Measurements from ENCODE around the gene RNF146.

Gene RNF146

GRCh38 chr6:127282184-127282583, 15.5 kb downstream of the RNF146 start:
- Histone ChIP-seq H3K4me3 (ENCODE audit: low read length, poor library complexity, severe bottlenecking) (no peak overlapping the region), H3F3A (ENCODE audit: low read depth) (no peaks in the 10 kb centered on the region), H2AFZ (ENCODE audit: low read length) (no peak overlapping the region), H3K9me3 (ENCODE audit: insufficient read depth, low read depth, low read length) (no peaks in the 10 kb centered on the region), H3K9ac (ENCODE audit: low read depth, low read length, poor library complexity, severe bottlenecking) (no peak overlapping the region), H3K4me1 (ENCODE audit: insufficient read depth, low read length, poor library complexity, severe bottlenecking) (no peaks in the 10 kb centered on the region), H3K4me2 (ENCODE audit: low read depth, low read length, poor library complexity, severe bottlenecking) (no peak overlapping the region), H3K27me3 (ENCODE audit: insufficient read depth, low read length, poor library complexity, severe bottlenecking) (no peaks in the 10 kb centered on the region), H3K79me2 (ENCODE audit: insufficient read depth, low read length) (peaks cover 6% of the 10 kb centered on the region; the same call in 1 of the 2 replicates), H4K20me1 (ENCODE audit: insufficient read depth, low read length, poor library complexity, severe bottlenecking) (peaks cover under 1% of the 10 kb centered on the region), H3K9me2 (replicated peaks; ENCODE audit: low read depth, low read length) (no peaks in the 10 kb centered on the region), H3K36me3 (ENCODE audit: insufficient read depth, low read length) (peaks cover 51% of the 10 kb centered on the region)
- TF ChIP-seq CTCF (conservative IDR thresholded peaks at IDR 0.05; ENCODE audit: low read length) (no peak), EZH2phosphoT487 (IDR thresholded peaks at IDR 0.05; ENCODE audit: borderline replicate concordance) (no peak)

GRCh38 chr6:127288705-127289104, 22.0 kb downstream of the RNF146 start:
- peaks cover 7% of the 10 kb centered on the region for H4K20me1 ChIP-seq (ENCODE audit: insufficient read depth, low read length, poor library complexity, severe bottlenecking)
- no peak overlapping the region for H3K9ac ChIP-seq (ENCODE audit: low read depth, low read length, poor library complexity, severe bottlenecking)
- no peaks in the 10 kb centered on the region for H3K9me2 ChIP-seq (replicated peaks; ENCODE audit: low read depth, low read length)
- no peaks in the 10 kb centered on the region for H3K79me2 ChIP-seq (ENCODE audit: insufficient read depth, low read length)
- no peaks in the 10 kb centered on the region for H3K27me3 ChIP-seq (ENCODE audit: insufficient read depth, low read length, poor library complexity, severe bottlenecking)
- H3K4me3 ChIP-seq (ENCODE audit: low read length, poor library complexity, severe bottlenecking), result no peak overlapping the region
- peaks cover 71% of the 10 kb centered on the region for H3K36me3 ChIP-seq (ENCODE audit: insufficient read depth, low read length)
- no peaks in the 10 kb centered on the region for H3K9me3 ChIP-seq (ENCODE audit: insufficient read depth, low read depth, low read length)
- no peak overlapping the region for H3K4me2 ChIP-seq (ENCODE audit: low read depth, low read length, poor library complexity, severe bottlenecking)
- no peak overlapping the region for H2AFZ ChIP-seq (ENCODE audit: low read length)
- no peaks in the 10 kb centered on the region for H3K4me1 ChIP-seq (ENCODE audit: insufficient read depth, low read length, poor library complexity, severe bottlenecking)
- TF ChIP-seq EZH2phosphoT487 (IDR thresholded peaks at IDR 0.05; ENCODE audit: borderline replicate concordance) (no peak), CTCF (conservative IDR thresholded peaks at IDR 0.05; ENCODE audit: low read length) (no peak)
- H3F3A ChIP-seq (ENCODE audit: low read depth), result no peaks in the 10 kb centered on the region

GRCh38 chr6:127289934-127290333, 23.3 kb downstream of the RNF146 start:
- Histone ChIP-seq H4K20me1 (ENCODE audit: insufficient read depth, low read length, poor library complexity, severe bottlenecking) (peaks cover 7% of the 10 kb centered on the region), H3K27me3 (ENCODE audit: insufficient read depth, low read length, poor library complexity, severe bottlenecking) (no peaks in the 10 kb centered on the region)
- TF ChIP-seq EZH2phosphoT487 (IDR thresholded peaks at IDR 0.05; ENCODE audit: borderline replicate concordance) (no peak), CTCF (conservative IDR thresholded peaks at IDR 0.05; ENCODE audit: low read length) (no peak)

More at GRCh38 chr6:127289934-127290333, 23.3 kb downstream of the RNF146 start:
- no peaks in the 10 kb centered on the region for H3K4me1 ChIP-seq (ENCODE audit: insufficient read depth, low read length, poor library complexity, severe bottlenecking)
- no peaks in the 10 kb centered on the region for H3K9me2 ChIP-seq (replicated peaks; ENCODE audit: low read depth, low read length)
- H3K9me3 ChIP-seq (ENCODE audit: insufficient read depth, low read depth, low read length), result no peaks in the 10 kb centered on the region
- H2AFZ ChIP-seq (ENCODE audit: low read length), result no peak overlapping the region
- no peak overlapping the region for H3K4me2 ChIP-seq (ENCODE audit: low read depth, low read length, poor library complexity, severe bottlenecking)
- no peaks in the 10 kb centered on the region for H3F3A ChIP-seq (ENCODE audit: low read depth)
- no peaks in the 10 kb centered on the region for H3K79me2 ChIP-seq (ENCODE audit: insufficient read depth, low read length)
- peaks cover 68% of the 10 kb centered on the region for H3K36me3 ChIP-seq (ENCODE audit: insufficient read depth, low read length)
- H3K9ac ChIP-seq (ENCODE audit: low read depth, low read length, poor library complexity, severe bottlenecking), result no peak overlapping the region
- no peak overlapping the region for H3K4me3 ChIP-seq (ENCODE audit: low read length, poor library complexity, severe bottlenecking)

Measured in Loucy (cell line).